Activated CD4-positive, alpha-beta T cell treated with anti-CD3 and anti-CD28 coated beads, Interleukin-10, Interleukin-2, amounts not matched to agents 100 ng/mL and 50 ng/mL, durations not matched to agents 16 hours and 8 hours (primary cell): Measurements from ENCODE around the gene PALMD.

ENCODE experiments used
- DNase-seq: peaks from one replicate; pipeline ENCODE4 v3.0.0-alpha.2; 2020

The PALMD gene

GRCh38 chr1:99645699-99646531 lies at the start of gene PALMD:
TSS of gene PALMD (plus strand) at chr1:99646113. CDS start at chr1:99646318, 205 bp downstream.
- no peak for DNase-seq

- DNase-seq = no peak
These were observed 47.0 kb upstream of the PALMD start for GRCh38 chr1:99598738-99599411.

GRCh38 chr1:99599678-99600175 lies 46.2 kb upstream of the PALMD start:
- DNase-seq = no peak

- no peak for DNase-seq
These were observed 45.1 kb upstream of the PALMD start for GRCh38 chr1:99600782-99601181.

- no peak for DNase-seq
These were observed 44.7 kb upstream of the PALMD start for GRCh38 chr1:99601208-99601607.

- no peak for DNase-seq
These were observed 44.1 kb upstream of the PALMD start for GRCh38 chr1:99601709-99602403.

- DNase-seq = no peak
These were observed 43.4 kb upstream of the PALMD start for GRCh38 chr1:99602404-99602969.

- DNase-seq = no peak
These were observed 42.0 kb upstream of the PALMD start for GRCh38 chr1:99603699-99604560.

- no peak for DNase-seq
These were observed 39.6 kb upstream of the PALMD start for GRCh38 chr1:99606306-99606705.

- DNase-seq = no peak
These were observed 38.3 kb upstream of the PALMD start for GRCh38 chr1:99607590-99607989.

- DNase-seq = no peak
These were observed 37.9 kb upstream of the PALMD start for GRCh38 chr1:99608058-99608457.

- DNase-seq = no peak
These were observed 32.2 kb upstream of the PALMD start for GRCh38 chr1:99613716-99614115.

- no peak for DNase-seq
These were observed 31.2 kb upstream of the PALMD start for GRCh38 chr1:99614728-99615127.

GRCh38 chr1:99619583-99619982 lies 26.3 kb upstream of the PALMD start:
- no peak for DNase-seq

- DNase-seq = peak; percentile 15
These were observed 24.5 kb upstream of the PALMD start for GRCh38 chr1:99621340-99621901.

- no peak for DNase-seq
These were observed 23.1 kb upstream of the PALMD start for GRCh38 chr1:99622702-99623347.

GRCh38 chr1:99623554-99623953 lies 22.4 kb upstream of the PALMD start:
- no peak for DNase-seq

GRCh38 chr1:99627615-99628014 lies 18.3 kb upstream of the PALMD start:
- no peak for DNase-seq

GRCh38 chr1:99629164-99629563 lies 16.7 kb upstream of the PALMD start:
- no peak for DNase-seq

- no peak for DNase-seq
These were observed 10.8 kb upstream of the PALMD start for GRCh38 chr1:99634971-99635624.

GRCh38 chr1:99635664-99636063 lies 10.2 kb upstream of the PALMD start:
- DNase-seq = no peak
